IMR-90 (cell line): ENCODE results near the gene CDO1.

ENCODE experiments used
- BHLHE40 ChIP-seq: fragments of 150-350 bp; IDR thresholded peaks from 2 replicates; pipeline ENCODE4 v1.6.1; 2016; ENCODE audit warnings: mild to moderate bottlenecking, low read depth, low read length
- MAFK ChIP-seq: IDR thresholded peaks from 2 replicates; pipeline ENCODE4 v1.6.1; 2012; ENCODE audit warnings: low read depth, low read length, improper control_type of control experiment
- MAZ ChIP-seq: IDR thresholded peaks from 2 replicates; pipeline ENCODE4 v1.6.1; 2012; ENCODE audit warnings: low read depth, mild to moderate bottlenecking, low read length, improper control_type of control experiment, moderate library complexity, borderline replicate concordance
- MXI1 ChIP-seq: IDR thresholded peaks from 2 replicates; pipeline ENCODE4 v1.6.1; 2012; ENCODE audit warnings: low read depth, mild to moderate bottlenecking, low read length, moderate library complexity, borderline replicate concordance
- NFE2L2 ChIP-seq: fragments of 150-350 bp; IDR thresholded peaks from 2 replicates; pipeline ENCODE4 v1.6.1; 2016; ENCODE audit warnings: low read depth, mild to moderate bottlenecking, low read length
- POLR2A ChIP-seq: IDR thresholded peaks from 2 replicates; pipeline ENCODE4 v1.6.1; 2012; ENCODE audit warnings: mild to moderate bottlenecking, low read depth, low read length
- RAD21 ChIP-seq: IDR thresholded peaks from 2 replicates; pipeline ENCODE4 v1.6.1; 2012; ENCODE audit warnings: low read length, improper control_type of control experiment
- RCOR1 ChIP-seq: IDR thresholded peaks from 2 replicates; pipeline ENCODE4 v1.6.1; 2012; ENCODE audit warnings: mild to moderate bottlenecking, low read length, improper control_type of control experiment; ENCODE audit not compliant: insufficient replicate concordance
- SMC3 ChIP-seq: fragments of 150-350 bp; IDR thresholded peaks from 2 replicates; pipeline ENCODE4 v1.6.1; 2016; ENCODE audit warnings: low read depth, mild to moderate bottlenecking, antibody characterized with exemption, low read length, moderate library complexity
- USF2 ChIP-seq: fragments of 150-350 bp; IDR thresholded peaks from 2 replicates; pipeline ENCODE4 v1.6.1; 2017; ENCODE audit warnings: mild to moderate bottlenecking, antibody characterized with exemption, low read length, low read depth
- TF ChIP-seq, protein P1 (sequence below): conservative IDR thresholded peaks from 2 replicates; pipeline ENCODE4 v1.5.1; 2012; ENCODE audit warnings: mild to moderate bottlenecking, low read depth, low read length, improper control_type of control experiment
- TF ChIP-seq, protein P2 (sequence below): fragments of 150-350 bp; IDR thresholded peaks from 2 replicates; pipeline ENCODE4 v1.6.1; 2016; ENCODE audit warnings: low read depth, mild to moderate bottlenecking, low read length, moderate library complexity, borderline replicate concordance

GRCh38 chr5:115859378-115859777 is 42.9 kb upstream of the CDO1 start:
- TF ChIP-seq POLR2A (no peak), BHLHE40 (no peak), MAFK (no peak), MXI1 (no peak), NFE2L2 (no peak), RAD21 (no peak), RCOR1 (no peak), USF2 (no peak), SMC3 (no peak), MAZ (no peak)
- TF ChIP-seq, protein P1, sequence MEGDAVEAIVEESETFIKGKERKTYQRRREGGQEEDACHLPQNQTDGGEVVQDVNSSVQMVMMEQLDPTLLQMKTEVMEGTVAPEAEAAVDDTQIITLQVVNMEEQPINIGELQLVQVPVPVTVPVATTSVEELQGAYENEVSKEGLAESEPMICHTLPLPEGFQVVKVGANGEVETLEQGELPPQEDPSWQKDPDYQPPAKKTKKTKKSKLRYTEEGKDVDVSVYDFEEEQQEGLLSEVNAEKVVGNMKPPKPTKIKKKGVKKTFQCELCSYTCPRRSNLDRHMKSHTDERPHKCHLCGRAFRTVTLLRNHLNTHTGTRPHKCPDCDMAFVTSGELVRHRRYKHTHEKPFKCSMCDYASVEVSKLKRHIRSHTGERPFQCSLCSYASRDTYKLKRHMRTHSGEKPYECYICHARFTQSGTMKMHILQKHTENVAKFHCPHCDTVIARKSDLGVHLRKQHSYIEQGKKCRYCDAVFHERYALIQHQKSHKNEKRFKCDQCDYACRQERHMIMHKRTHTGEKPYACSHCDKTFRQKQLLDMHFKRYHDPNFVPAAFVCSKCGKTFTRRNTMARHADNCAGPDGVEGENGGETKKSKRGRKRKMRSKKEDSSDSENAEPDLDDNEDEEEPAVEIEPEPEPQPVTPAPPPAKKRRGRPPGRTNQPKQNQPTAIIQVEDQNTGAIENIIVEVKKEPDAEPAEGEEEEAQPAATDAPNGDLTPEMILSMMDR: no peak
- TF ChIP-seq, protein P2, sequence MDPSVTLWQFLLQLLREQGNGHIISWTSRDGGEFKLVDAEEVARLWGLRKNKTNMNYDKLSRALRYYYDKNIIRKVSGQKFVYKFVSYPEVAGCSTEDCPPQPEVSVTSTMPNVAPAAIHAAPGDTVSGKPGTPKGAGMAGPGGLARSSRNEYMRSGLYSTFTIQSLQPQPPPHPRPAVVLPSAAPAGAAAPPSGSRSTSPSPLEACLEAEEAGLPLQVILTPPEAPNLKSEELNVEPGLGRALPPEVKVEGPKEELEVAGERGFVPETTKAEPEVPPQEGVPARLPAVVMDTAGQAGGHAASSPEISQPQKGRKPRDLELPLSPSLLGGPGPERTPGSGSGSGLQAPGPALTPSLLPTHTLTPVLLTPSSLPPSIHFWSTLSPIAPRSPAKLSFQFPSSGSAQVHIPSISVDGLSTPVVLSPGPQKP: no peak
